NCI-H2107 treated with DMSO at 0.1 percent for 48 hours (cell line): Measurements from ENCODE around the gene FHIT.
"Not testable (repeated sequence)": the region's sequence is repeated elsewhere in the genome, so short reads cannot be mapped to it uniquely, and the experiment has no call there.

ENCODE experiments used
- DNase-seq: peaks from one replicate; lab custom pipeline; 2025; ENCODE audit not compliant: unreplicated experiment; lab: John Stamatoyannopoulos, UW

Gene FHIT

DNA sequence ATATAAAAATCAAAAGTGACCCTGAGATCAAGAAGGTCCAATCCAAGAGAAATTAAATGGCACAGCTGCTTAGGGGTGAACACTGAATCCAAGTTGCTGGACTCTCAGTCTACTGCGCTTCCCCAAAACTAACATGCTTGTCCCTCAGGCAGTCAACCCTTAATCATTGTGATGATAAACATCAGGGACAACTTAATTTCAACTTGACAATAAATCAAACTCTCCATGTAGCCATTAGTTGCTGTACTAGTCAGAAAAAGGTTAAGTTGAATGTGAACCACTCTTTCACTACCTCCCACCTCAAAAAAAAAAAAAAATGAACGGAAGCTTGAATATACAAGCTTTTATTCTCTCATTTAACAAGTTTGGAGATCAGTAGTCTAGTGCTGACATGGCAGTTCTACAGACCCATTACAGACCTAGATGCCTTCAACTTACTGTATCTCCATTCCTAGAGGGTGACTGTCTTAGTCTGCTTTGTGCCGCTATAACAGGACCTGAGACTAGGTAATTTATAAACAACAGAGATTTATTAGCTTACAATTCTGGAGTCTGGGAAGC is 185.7 kb downstream of the FHIT start:
- no peak for DNase-seq

DNA sequence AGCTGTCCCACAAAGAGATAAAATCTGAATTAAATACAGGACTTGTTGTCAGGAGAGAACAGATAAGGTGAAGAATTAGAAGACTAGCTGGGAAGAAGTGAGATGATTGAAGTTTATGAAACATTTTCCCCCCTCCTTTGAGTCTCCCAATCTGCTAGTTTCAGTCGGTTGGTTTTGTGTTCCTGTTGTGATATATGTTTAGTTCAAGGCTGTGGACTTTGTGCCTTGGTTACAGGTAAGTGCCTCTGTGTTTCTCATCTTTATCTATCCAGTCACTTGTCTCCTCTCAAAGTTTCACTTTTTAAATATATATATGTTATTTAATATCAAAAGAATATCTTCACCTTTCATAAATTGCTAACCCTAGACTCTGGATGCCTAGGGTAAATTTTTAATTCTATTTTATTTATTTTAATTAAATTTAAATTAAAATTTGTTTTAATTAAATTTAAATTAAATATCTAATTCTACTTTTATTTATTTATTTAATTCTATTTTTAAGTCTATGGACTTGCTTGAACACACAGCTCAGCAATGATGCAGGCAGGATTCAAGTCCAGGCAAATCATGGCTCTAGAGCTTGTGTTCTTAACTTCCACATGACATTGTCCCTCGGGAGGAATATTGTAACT is 190.0 kb downstream of the FHIT start:
- DNase-seq, result no peak

DNA sequence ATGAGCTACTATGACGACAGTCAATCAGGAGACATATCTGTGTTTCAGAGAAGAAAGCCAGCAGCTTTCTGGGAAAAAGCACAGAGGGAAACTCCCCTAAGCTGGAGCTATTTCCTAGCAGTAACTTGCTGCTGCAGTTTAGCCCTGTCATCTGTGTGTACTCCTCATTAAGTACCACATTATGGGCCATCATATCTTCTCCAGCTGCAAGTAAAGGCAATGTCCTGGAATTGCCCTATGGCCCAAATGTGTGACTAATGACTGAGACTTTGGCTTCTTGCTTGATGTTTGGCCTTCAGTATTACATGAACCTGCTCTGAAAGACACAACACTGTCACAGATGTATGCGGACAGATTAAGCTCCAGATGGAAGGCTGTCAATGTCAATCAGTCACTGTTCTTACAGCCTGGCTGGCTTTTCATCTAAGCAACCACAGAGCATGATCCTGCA is 190.8 kb downstream of the FHIT start:
- DNase-seq, result no peak

DNA sequence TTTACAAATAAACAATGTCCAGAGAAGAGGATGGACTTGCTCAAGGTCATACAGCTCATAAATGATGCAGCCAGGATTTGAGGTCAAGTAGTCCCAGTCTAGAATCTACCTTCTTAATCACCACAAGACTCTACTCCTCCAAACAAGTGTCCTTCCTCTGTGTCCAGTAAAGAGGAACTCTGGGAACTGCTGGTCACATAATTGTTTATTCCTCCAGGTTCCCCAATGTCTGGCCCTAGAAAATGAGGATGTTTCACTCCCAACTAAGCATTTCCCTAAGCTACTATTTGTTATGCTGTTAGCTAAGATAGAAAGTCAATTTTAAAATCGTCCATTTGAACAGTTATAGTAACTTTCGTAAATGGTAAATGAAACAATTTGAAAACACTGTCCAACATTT is 192.4 kb downstream of the FHIT start:
- no peak for DNase-seq

DNA sequence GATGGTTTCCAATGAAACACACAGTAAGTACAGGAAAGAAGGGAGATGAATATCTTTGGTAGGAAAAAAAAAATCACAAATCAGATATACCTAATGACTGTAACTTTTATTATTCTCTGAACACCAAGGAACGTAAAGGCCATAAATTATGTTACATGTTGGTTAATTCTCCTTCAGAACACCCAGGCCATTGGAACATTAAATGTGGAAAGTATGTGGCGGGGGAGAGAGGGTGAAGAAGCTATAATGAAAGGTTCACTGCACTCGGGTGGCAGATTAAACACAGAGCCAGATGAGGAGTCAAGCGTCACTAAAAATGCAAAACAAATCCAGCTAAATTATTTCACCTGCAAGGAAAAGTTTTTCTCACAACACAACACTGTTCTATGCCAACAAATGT is 193.8 kb downstream of the FHIT start:
- DNase-seq, result peak; percentile 23

DNA sequence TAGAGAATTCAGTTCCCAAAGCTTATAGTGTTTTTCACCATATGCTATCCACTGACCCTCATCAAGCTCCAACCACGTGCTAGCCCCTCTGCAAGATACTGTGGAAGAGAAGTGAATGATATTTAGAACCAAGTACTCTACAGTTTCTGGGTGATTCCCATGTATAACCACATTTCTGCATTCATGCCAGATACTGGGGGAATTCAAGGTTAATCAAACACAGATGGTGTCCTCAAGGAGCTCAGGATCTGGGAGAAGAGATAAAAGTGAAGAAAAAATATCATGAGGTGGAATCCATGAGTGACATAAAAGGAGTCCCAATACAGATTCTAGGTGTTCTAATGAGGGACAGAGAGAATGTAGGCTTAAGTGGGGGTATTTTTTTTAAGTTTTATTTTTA is 195.8 kb downstream of the FHIT start:
- no peak for DNase-seq

DNA sequence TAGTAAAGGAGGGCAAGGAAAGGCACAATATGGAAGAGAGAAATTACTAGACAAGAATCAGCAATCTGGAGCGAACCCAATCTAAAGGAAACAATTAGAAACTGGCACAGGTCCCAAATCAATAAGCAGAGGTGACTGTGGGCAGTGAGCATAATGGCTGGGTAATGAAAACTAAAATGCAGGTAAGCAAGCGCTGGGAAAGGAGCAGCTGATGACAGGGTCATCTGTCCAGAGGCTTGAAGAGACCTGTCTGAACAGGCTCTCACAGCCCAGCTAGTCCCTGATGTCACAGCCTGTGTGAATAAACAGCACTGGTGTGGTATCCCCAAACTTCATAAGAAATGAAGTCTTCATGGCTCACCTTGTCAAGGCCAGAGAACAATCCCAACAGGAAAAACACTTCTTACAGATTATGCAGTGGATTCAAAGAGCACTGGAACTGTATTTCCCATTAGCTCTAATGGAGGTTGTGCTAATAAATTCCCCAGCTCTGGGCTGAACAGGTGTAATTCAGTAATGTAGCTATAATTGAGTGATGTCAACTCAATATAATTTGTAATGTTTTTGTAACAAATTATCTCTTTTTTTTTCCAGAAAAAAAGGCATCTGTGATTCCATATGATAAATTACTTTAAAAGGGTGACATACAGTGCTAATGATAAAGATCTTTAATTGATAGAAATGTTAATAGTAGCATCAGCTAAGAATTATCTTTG is 197.3 kb downstream of the FHIT start:
- no peak for DNase-seq

DNA sequence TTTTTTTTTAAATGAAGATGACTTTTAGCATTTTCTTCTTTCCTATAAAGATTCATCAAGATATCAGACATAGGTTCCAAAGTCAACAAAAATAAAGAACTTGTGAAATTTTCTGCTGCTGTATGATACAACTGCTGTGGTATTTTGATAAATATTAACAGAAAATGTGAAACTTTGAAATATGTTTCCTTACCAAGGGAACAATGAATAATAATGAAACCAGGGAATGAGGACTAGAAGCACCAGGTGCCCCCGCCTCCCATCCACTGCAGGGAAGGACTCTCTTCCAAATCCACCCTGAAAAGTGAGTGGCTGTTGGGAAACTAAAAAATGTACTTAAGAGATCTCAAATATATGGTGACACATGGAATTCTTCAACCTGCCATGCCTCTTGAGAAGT is 198.4 kb downstream of the FHIT start:
- no peak for DNase-seq

DNA sequence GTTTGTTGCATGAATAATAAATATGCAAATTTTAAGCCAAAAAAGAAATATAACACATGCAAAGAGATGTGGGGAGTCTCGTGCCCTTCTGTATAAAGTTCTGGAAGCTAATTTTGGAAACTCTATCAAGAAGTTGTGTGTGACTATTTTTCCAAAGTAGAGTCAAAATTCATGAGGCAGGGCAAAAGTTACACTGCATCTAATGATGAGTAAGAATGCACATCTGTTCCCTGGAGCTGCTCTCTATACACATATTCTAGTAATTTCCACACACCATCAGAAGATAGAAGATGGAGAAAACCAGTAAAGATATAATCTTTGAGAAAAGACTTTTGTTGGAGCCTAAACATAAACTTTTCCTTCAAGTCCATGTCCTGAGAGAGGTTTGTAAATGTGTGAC is 199.6 kb downstream of the FHIT start:
- DNase-seq, result no peak

DNA sequence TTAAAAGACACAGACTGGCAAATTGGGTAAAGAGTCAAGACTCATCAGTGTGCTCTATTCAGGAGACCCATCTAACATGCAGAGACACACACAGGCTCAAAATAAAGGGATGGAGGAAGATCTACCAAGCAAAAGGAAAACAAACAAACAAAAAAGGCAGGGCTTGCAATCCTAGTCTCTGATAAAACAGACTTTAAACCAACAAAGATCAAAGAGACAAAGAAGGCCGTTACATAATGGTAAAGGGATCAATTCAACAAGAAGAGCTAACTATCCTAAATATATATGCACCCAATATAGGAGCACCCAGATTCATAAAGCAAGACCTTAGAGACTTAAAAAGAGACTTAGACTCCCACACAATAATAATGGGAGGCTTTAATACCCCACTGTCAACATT is 206.1 kb downstream of the FHIT start:
- not testable (repeated sequence) for DNase-seq

DNA sequence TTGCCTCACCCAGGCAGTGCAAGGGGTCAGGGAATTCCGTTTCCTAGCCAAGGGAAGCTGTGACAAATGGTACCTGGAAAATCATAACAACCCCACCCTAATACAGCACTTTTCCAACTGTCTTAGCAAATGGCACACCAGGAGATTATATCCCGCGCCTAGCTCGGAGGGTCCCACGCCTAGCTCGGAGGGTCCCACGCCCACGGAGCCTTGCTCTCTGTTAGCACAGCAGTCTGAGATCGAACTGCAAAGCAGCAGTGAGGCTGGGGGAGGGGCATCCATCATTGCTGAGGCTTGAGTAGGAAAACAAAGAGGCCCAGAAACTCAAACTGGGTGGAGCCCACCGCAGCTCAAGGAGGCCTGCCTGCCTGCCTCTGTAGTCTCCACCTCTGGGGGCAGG is 208.1 kb downstream of the FHIT start:
- no peak for DNase-seq

DNA sequence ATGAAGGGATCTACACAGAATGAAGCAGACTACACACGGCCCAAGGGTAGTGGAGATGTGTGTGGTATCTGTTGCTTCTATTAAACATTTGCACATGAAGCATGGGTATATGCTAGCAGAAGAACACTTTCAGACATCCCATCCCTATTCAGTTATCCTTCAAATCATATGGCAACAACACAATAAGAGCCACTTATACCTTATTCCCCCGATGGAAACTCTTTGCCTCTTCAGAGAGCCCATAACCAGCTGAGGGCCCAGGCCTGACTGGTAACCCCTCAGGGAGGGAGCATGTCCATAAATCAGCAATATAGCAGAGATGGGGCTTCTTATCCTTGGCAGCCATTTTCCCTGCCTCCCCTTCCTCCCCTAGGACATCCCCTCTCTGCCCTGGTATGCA is 210.6 kb downstream of the FHIT start:
- no peak for DNase-seq

DNA sequence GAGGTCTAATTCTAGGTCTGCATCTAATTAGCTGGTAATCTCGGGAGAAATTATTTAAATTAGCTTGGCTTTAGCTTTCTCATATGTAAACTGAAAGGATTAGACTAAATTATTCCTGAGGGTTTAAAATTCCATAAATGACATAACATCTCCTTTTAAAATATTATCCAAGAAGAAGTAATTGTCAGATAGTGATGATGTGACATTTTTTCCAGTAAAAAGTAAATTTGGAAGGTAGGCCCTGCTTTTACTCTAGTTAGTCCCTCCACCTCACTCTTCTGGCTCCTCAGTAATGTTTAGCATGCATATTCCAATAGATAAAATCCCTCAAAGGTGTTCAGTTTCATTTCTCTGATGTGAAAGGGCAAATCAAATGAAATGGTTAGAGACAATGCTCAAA is 215.7 kb downstream of the FHIT start:
- no peak for DNase-seq

DNA sequence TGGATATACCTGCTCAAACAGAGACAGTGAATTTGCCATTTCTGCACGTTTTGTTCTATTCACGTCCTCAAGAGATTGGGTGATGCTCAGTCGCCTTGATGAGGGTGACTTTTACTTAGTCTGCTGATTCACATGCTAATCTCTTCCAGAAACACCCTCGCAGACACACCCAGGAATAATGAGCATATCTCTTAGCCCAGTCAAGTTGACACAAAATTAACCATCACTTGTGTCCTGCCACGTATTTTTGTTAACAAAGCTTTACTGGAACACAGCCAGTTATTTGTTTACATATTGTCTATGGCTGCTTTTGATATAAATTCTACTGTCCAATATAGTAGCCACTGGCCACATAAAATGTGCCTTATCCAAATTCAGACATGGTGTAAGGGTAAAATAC is 218.3 kb downstream of the FHIT start:
- no peak for DNase-seq

DNA sequence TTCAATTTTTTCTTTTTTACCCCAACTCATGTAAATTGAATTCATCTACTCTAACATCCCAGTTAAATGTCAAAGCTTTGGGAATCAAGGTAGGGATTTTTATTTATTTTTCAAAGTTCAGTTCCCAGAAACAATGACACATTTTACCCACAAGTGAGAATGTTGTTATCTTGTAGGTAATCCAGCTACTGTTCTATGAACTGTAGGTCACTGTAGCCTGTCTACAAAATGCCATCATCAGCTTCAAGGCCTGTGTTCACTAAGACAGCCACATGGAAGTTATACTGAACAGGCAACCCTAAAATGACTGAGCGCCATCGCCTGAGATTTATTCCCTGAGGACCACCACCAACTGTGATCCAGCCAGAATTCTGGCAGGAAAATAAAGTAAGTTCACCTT is 219.7 kb downstream of the FHIT start:
- DNase-seq, result no peak

DNA sequence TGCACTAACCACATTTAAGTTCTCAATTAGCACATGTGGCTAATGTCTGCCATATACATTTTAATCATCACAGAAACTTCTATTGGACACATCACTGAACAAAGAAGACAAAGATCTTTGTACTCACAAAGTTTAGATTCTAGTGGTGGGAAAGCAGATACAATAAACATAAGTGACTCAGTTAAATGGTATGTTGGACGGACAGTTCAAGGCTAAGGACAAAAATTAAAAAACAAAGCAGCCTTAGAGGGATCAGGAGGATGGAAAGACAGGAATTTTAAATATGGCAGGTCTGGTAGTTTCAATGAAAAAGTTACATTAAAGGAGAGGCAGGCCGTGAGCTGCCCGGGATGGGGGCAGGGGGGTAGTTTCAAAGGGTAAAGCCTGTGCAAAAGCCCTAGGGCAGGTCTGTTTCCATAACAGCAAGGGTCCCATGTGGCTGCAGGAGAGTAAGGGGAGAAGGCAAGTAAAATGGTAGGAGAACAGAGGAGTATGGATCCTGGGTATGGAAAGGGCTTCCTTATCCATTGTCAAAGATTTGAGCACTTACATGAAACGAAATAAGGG is 220.7 kb downstream of the FHIT start:
- no peak for DNase-seq

DNA sequence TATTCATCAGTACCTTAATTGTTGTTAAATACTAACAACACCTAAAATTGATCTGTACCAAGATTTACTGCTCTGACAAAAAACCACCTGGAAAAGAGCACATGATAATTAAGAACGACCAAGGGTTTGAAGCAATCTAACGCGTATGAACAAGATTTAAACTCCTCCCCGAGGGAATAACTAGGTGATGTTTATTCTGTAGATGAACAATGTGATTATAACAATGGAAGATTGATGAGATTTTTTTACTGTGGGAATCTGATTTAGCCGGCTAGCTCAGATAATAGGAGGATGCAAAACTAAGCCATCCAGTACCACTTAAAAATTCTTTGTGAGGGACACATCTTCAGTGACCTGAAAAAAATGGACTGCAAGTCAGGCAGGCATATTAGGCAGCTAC is 222.1 kb downstream of the FHIT start:
- DNase-seq, result no peak

DNA sequence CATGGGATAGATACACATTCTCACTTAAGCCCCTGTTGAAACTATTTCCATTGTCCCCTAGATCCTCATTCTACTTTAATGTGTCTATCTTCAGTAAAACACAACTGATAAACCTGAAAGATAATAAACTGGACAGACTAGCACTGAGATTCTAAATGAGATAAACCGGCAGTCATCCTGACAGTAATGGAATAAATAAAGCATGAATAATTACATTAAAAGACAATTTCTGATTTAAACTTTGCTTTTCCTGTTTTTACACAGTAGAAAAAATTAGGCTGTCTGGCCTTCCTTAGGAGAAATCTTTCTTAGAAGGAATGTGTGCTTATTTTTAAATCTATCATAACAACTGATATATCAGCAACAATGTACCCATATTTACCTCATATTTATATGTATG is 232.4 kb downstream of the FHIT start:
- no peak for DNase-seq

DNA sequence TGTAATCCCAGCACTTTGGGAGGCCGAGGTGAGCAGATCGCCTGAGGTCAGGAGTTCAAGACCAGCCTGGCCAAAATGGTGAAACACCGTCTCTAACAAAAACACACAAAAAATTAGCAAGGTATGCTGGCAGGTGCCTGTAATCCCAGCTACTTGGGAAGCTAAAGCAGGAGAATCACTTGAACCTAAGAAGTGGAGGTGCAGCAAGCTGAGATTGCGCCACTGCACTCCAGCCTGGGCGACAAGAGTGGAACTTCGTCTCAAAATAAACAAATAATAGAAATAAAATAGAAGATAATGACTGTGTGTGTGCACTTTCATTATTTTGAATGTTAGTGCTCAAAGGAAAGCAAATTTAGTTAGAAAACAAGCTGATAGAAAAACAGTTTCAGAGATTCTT is 234.2 kb downstream of the FHIT start:
- DNase-seq, result not testable (repeated sequence)

DNA sequence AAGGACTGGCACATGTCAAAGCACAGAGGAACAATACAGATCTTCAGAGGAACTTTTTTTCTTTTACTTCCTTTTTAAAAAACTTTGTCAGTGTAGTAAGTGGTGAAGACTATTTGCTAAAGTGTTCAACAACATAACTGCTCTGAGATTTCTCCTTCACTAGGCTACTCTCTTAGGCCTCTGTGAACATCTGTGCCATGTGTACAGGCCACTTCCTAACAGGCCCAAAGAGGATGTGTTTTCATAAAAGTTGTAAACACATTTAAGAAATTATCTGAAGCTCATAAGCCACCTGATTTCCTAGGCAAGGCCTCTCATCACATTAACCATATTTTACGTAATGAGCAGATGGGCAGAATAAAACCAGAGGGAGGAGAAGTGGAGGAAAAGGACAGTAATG is 235.4 kb downstream of the FHIT start:
- DNase-seq, result no peak

DNA sequence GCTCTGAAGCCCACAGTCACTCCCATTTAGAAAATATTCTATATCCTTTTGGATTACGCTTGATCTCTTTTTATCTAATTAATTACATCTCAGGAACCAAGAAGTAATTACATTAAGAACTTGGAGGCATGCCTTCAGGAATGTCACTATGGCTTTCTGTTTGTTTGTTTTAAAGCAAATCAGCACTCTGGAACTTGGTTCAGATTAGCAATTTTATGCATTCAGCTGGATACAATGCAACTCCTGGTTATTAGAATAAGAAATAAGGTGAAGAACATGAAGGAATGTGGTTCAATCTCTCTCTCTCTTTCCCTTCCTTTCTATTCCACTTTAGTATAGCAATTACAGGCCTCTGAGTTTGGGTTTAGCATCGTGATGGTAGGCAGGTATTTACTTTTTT is 235.8 kb downstream of the FHIT start:
- no peak for DNase-seq

DNA sequence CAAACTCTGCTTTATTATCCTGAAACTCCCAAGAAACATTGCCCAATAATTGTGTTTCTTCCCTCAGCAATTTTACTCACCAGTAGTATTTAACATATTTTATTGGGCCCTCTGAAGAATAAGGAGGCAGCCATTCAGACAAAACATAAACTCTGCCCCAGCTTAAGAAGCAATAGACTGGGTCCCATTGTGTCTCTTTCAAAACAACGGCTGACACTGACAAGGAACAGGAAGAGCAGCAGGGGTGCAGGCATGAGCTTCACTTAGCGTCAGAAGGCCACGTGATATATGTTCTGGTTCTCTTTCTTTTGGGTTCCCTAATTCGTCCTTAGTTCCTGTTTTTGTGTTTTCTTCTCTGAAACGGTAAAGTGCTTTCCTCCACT is 242.3 kb downstream of the FHIT start:
- DNase-seq, result no peak
